Renal pelvis (tissue), 4 donors: Measurements from ENCODE around the gene ATOSB. TPM values are rescaled to one million over a fixed set of nuclear protein-coding genes. Genes with fewer than 3 reads are reported as not detected.

ENCODE experiments used
- DNase-seq: peaks from one replicate; pipeline ENCODE4 v3.0.0-alpha.2; 2013
- polyA plus RNA-seq, 3 donors: library from polyadenylated mRNA; unstranded; fragments of 120-200 nt; gene quantifications; one replicate each; pipeline ENCODE4 v1.2.1, GENCODE V29; 2013; ENCODE audit not compliant: insufficient read length in 3 of 3

The ATOSB gene
- polyA plus RNA-seq, 3 donors = 13.8 to 16.0 (median 15.1) TPM

DNA sequence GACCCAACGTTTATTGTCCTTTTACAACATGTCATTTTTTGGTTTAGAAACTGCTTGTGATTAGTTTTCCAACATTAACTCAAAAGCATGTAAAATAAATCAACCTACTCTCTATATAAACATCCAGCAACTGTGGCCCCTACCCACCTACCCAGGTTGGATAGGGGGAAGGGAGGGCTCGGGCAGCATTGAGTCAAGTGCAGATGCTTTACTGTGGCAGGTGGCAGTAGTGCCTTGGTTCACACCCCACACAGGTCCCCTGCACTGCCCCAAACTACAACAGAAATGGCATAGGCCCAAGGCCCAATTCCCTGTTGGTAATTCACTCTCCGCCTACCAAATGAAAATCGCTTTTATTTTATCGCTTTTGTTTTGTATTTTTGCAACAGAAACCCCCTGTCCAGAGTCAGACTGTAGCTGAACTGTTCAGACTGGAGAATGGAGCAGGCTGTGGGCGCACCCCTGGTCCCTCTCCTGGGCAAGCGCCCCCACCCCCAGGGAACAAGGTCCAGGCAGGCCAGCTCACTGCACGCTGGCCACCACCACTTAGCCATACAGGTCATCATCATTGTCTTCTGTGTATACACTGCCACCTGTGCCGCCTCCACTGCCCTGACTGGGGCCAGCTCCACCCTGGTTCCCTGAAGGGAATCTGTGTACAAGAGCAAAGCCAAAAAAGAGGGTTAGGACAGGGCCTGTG, 58.9 kb downstream of the ATOSB start:
- DNase-seq = no peak

DNA sequence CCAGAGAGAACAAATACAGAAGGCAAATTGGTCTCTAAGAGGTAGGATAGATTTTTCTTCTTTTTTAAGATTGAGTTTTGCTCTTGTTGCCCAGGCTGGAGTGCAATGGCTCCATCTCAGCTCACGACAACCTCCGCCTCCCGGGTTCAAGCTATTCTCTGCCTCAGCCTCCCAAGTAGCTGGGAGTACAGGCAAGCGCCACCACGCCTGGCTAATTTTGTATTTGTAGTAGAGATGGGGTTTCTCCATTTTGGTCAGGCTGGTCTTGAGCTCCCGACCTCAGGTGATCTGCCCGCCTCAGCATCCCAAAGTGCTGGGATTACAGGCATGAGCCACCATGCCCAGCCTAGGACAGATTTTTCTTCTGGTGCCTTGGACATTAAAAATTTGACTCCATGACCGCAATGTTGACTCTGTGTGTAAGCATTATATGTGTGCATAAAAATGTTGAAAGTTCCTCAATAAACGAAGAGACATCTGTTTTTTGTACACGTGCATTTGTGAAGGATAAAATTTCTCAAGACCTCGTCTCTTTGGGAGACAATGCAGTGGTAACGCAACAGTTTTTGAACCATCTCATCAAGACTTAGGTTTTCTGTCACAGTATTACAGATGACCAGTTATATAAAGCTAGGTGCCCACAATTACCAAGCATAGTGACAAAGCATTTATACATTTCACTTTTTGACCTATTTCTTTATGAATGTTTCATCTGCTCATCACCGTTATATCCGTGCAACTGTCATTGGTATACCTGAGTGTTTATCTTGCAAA, 60.6 kb downstream of the ATOSB start:
- no peak for DNase-seq

DNA sequence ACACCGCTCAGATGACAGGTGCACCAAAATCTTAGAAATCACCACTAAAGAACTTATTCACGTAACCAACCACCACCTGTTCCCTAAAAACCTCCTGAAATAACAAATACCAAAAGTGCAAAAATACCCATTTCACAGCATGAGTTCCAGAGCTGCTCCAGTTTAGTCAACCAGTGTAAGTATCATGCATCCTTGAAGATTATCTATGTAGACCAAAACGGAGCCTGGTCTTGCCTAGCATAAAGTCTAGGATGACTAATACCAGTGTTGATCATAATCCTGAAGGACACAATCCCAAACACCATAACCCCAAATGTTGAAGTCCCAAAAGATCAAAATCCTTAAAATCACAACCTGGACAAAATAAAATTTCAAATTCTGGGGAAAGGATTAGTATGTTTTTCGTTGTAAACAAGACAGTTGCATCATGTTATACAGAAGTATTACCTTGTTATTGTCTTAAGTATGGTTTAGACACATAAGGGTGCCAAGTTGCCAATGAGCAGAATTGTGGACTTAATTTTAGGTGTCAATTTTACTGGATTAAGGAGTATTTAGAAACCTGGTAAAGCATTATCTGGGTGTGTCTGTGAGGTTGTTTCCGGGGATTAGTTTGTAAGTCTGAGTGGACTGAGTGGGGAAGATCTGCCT, 61.4 kb downstream of the ATOSB start:
- no peak for DNase-seq

Other genes with a start within 250 kb of the ATOSB start
- under 1 TPM; 0.13 to 0.40 (median 0.13) TPM for gene PHF24, start 157.6 kb downstream of the ATOSB start, polyA plus RNA-seq
- 10 to 100 TPM in 2 of 3 donors, 1 to 10 TPM in 1; 9.9 to 12.0 (median 10.0) TPM for gene DNAJB5, start 126.1 kb downstream of the ATOSB start, polyA plus RNA-seq
- 100 to 1,000 TPM; 245 to 269 (median 246) TPM for gene VCP, start 43.2 kb downstream of the ATOSB start, polyA plus RNA-seq
- 10 to 100 TPM; 40.8 to 47.8 (median 41.4) TPM for gene FANCG, start 35.9 kb downstream of the ATOSB start, polyA plus RNA-seq
- 10 to 100 TPM; 33.0 to 44.2 (median 44.0) TPM for gene PIGO, start 19.3 kb downstream of the ATOSB start, polyA plus RNA-seq
- 100 to 1,000 TPM; 138 to 145 (median 144) TPM for gene STOML2, start 12.7 kb downstream of the ATOSB start, polyA plus RNA-seq
- gene UNC13B, start 46.1 kb upstream of the ATOSB start, polyA plus RNA-seq = 10 to 100 TPM; 26.4 to 30.7 (median 27.7) TPM